ENCODE results near the gene CHID1.

The CHID1 gene

DNA sequence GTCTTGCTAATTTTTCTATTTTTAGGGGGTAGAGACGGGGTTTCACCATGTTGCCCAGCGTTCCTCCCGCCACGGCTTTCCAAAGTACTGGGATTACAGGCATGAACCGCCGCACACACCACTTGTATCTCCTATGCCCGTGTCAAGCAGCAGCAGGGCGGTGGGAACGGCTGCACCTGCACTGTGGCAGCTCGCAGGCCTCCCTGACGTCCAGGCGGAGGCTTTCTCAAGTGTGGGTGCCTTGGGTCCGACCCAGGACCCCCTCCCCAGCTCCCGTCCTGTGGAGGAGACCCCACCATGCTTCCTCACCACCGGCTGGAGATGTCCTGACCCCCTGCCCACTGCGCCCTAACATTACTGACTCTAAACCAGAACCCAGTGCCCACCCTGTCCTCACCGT, 42.2 kb downstream of the CHID1 start:
- TF ChIP-seq ZNF384 (IDR thresholded peaks at IDR 0.05), result no peak
- ChIA-PET POLR2A (no interaction called here), CTCF (interaction anchor here (0.6 kb wide), 1 partner anchor 725 kb away, joined by 3 read pairs; no protein-coding TSS in a partner anchor)
- DNase-seq (ENCODE audit: extremely low spot score), result no peak

DNA sequence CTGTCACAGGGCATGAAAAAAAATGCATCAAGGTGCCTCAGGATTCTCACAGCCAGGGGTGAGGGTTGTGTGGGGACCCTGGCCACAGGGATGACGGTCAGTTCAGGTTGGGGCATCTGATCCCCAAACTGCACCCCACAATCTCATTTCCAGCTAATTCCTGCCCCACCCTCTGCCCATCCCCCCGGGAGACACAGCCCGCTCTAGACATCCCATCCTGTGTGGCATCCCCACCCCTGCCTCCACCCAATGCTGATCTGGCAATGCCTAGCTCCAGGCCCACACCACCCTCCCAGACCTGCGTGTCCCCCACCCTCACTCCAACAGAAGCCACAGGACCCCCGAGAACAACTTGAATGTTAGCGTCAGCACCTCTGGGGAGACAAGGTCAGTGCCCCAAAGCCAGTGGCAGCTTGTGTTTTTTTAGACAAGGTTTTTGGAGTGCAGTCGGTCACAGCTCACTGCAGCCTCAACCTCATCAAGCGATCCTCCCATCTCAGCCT, 42.7 kb downstream of the CHID1 start:
- POLR2A ChIA-PET, result no interaction called here
- no peak for TF ChIP-seq ARNT (IDR thresholded peaks at IDR 0.05)
- TF ChIP-seq TARDBP (IDR thresholded peaks at IDR 0.05), result no peak
- CTCF ChIA-PET, result interaction anchor here (0.6 kb wide), 1 partner anchor 725 kb away, joined by 3 read pairs; no protein-coding TSS in a partner anchor

DNA sequence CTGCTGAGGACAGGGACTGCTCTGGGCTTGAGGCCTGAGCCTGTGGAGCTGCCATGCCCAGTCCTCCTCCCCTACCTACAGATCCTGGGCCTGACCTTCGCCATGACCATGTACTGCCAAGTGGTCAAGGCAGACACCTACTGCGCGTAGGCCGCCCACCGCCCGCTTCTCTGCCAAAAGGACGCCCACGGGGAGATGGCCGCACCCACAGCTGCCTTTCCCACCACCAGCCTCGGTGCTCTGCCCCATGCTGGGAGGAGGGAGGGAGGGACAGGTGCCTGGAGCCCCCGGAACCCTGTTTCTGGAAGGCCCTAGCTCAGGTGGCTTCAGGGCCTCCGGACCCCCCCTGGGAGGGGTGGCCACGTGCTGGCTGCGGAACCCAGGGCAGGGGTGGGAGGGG, 44.1 kb downstream of the CHID1 start:
- TF ChIP-seq ELF4 (IDR thresholded peaks at IDR 0.05) (no peak), CTBP1 (IDR thresholded peaks at IDR 0.05; ENCODE audit: borderline replicate concordance) (no peak), FOXM1 (IDR thresholded peaks at IDR 0.05; ENCODE audit: borderline replicate concordance) (no peak), NFRKB (IDR thresholded peaks at IDR 0.05) (no peak), SUZ12 (IDR thresholded peaks at IDR 0.05) (no peak), TARDBP (IDR thresholded peaks at IDR 0.05) (no peak), ZNF384 (IDR thresholded peaks at IDR 0.05) (no peak), BHLHE40 (IDR thresholded peaks at IDR 0.05; ENCODE audit: borderline replicate concordance) (no peak), HDGF (IDR thresholded peaks at IDR 0.05; ENCODE audit: borderline replicate concordance) (no peak)
- TF ChIP-seq, protein P1, sequence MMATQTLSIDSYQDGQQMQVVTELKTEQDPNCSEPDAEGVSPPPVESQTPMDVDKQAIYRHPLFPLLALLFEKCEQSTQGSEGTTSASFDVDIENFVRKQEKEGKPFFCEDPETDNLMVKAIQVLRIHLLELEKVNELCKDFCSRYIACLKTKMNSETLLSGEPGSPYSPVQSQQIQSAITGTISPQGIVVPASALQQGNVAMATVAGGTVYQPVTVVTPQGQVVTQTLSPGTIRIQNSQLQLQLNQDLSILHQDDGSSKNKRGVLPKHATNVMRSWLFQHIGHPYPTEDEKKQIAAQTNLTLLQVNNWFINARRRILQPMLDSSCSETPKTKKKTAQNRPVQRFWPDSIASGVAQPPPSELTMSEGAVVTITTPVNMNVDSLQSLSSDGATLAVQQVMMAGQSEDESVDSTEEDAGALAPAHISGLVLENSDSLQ (IDR thresholded peaks at IDR 0.05), result no peak
- POLR2A ChIA-PET, result no interaction called here
- CTCF ChIA-PET, result no interaction called here
- no peak for DNase-seq (ENCODE audit: extremely low spot score)

More for the DNA sequence above, 42.7 kb downstream of the CHID1 start:
- no peak for DNase-seq (ENCODE audit: extremely low spot score)

DNA sequence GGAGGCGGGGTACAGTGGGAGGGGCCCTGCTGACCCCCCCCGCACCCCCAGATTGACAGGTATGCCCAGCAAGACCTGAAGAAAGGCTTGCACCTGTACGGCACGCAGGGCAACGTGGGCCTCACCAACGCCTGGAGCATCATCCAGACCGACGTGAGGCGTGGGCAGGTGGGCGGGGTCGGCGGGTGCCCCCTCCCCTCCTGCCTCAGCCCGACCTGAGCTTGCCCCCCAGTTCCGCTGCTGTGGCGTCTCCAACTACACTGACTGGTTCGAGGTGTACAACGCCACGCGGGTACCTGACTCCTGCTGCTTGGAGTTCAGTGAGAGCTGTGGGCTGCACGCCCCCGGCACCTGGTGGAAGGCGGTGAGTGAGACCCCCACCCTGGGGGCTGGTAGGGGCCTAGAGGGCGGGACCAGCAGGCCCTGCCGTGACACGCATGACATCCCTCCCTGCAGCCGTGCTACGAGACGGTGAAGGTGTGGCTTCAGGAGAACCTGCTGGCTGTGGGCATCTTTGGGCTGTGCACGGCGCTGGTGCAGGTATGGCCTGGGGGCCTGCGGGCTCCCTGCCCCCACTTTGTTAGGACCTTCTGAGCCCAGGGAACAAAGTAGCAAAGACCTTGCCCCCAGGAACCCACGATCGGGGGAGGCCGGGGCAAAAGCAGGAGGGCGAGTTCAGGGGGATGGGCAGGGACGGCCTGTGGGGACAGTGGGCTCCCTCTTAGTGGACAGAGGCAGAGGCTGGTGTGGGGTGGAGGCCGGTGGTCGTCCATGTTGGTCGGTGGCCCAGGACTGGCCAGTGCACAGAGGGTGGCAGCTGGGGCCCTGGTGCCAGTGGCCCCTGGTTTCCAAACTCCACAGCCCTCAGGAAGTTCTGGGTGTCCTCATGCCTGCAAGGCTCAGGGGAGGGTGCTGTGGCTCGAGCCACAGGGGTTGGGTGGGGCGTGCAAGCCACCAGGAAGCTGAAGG, 44.9 kb downstream of the CHID1 start:
- ChIA-PET POLR2A (interaction anchor here (1.1 kb wide), 1 partner anchor 624 kb away, joined by 4 read pairs; no protein-coding TSS in a partner anchor), CTCF (no interaction called here)
- DNase-seq (ENCODE audit: extremely low spot score), result no peak
- TF ChIP-seq FOXM1 (IDR thresholded peaks at IDR 0.05; ENCODE audit: borderline replicate concordance) (no peak), ZNF384 (IDR thresholded peaks at IDR 0.05) (no peak), NFRKB (IDR thresholded peaks at IDR 0.05) (no peak), FOXA1 (IDR thresholded peaks at IDR 0.05) (no peak), ARNT (IDR thresholded peaks at IDR 0.05) (no peak), FOXK2 (IDR thresholded peaks at IDR 0.05) (no peak), SP1 (IDR thresholded peaks at IDR 0.05) (no peak), BHLHE40 (IDR thresholded peaks at IDR 0.05; ENCODE audit: borderline replicate concordance) (no peak), L3MBTL2 (conservative IDR thresholded peaks at IDR 0.05) (no peak), HDGF (IDR thresholded peaks at IDR 0.05; ENCODE audit: borderline replicate concordance) (no peak), ELF4 (IDR thresholded peaks at IDR 0.05) (no peak), CTBP1 (IDR thresholded peaks at IDR 0.05; ENCODE audit: borderline replicate concordance) (no peak), SUZ12 (IDR thresholded peaks at IDR 0.05) (no peak)

DNA sequence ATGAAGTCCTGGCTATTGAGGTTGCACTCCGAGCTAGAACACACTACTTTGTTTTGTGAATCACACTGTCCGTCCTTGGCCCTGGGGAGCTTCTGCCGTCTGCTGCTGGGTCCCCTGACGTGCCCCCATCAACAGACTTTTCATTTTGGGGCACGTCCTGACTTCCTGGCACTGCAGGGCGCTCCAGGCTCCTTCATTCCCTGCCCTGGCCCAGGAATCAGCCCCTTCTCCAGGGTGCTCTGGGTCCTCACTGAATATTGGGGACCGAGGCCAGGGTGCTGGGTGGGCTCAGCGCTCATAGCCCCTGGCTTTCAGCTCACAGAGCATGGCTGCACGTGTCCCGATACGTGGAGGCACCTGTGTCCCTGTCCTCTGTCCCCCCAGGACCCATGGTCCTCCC, 45.7 kb downstream of the CHID1 start:
- TF ChIP-seq FOXA1 (IDR thresholded peaks at IDR 0.05), result no peak
- no peak for TF ChIP-seq SP1 (IDR thresholded peaks at IDR 0.05)
- no peak for TF ChIP-seq CTBP1 (IDR thresholded peaks at IDR 0.05; ENCODE audit: borderline replicate concordance)
- TF ChIP-seq L3MBTL2 (conservative IDR thresholded peaks at IDR 0.05), result no peak
- no peak for TF ChIP-seq LEF1 (IDR thresholded peaks at IDR 0.05; ENCODE audit: borderline replicate concordance)
- no peak for TF ChIP-seq SUZ12 (IDR thresholded peaks at IDR 0.05)
- TF ChIP-seq, protein P1 (IDR thresholded peaks at IDR 0.05), result no peak
- no peak for TF ChIP-seq HDGF (IDR thresholded peaks at IDR 0.05; ENCODE audit: borderline replicate concordance)
- no peak for TF ChIP-seq TARDBP (IDR thresholded peaks at IDR 0.05)
- no peak for TF ChIP-seq ELF4 (IDR thresholded peaks at IDR 0.05)
- TF ChIP-seq NFRKB (IDR thresholded peaks at IDR 0.05), result no peak
- TF ChIP-seq ZNF384 (IDR thresholded peaks at IDR 0.05), result no peak
- TF ChIP-seq BHLHE40 (IDR thresholded peaks at IDR 0.05; ENCODE audit: borderline replicate concordance), result no peak
- no peak for TF ChIP-seq FOXM1 (IDR thresholded peaks at IDR 0.05; ENCODE audit: borderline replicate concordance)
- TF ChIP-seq ARNT (IDR thresholded peaks at IDR 0.05), result no peak
- TF ChIP-seq FOXK2 (IDR thresholded peaks at IDR 0.05), result no peak
- ChIA-PET CTCF (no interaction called here), POLR2A (interaction anchor here (1.1 kb wide), 1 partner anchor 624 kb away, joined by 4 read pairs; no protein-coding TSS in a partner anchor)
- DNase-seq (ENCODE audit: extremely low spot score), result no peak

DNA sequence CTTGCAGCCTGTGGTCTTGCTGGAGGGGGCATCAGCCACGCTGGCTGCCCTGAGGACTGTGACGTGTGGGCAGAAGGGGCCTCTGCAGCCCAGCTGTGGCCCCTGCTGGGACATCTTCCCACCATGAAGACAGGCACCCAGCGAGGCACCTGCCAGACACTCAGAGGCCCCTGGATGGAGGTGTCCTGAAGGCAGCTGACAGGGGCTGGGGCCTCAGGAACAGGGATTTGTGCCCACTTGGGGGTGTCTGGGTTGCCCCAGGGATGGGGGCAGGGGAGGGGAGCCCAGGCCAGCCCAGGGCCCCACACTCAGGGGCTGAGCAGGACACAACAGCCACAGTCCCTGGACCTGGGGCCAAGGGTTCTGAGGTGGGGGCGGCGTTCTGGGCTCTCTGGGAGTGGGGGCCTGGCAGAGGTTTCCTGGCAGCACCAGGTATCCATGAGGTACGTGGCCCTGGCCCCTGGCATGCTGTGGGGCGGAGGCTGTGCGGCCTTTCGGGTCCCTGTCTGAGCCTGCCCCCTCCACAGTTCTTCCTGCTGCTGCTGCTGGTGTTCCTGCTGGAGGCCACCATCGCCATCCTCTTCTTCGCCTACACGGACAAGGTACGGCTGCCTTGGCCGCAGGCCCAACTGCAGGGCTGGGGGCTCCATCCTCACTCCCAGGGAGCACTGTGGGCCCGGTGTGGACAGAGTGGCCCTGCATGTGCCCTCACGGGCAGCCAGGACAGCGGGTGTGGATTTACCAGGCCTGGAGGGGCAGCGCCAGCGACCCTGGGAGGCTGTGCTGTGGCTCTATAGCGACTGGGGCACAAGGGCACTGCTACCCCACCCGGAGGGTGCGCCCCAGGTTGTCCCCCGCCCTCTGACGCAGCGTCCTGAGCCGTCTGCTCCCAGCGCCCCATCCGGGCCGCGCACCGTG, 46.4 kb downstream of the CHID1 start:
- DNase-seq (ENCODE audit: extremely low spot score), result no peak
- TF ChIP-seq SUZ12 (IDR thresholded peaks at IDR 0.05), result no peak
- TF ChIP-seq BHLHE40 (IDR thresholded peaks at IDR 0.05; ENCODE audit: borderline replicate concordance), result no peak
- TF ChIP-seq, protein P1 (IDR thresholded peaks at IDR 0.05), result no peak
- no peak for TF ChIP-seq FOXK2 (IDR thresholded peaks at IDR 0.05)
- TF ChIP-seq HDGF (IDR thresholded peaks at IDR 0.05; ENCODE audit: borderline replicate concordance), result no peak
- TF ChIP-seq NFRKB (IDR thresholded peaks at IDR 0.05), result no peak
- no peak for TF ChIP-seq LEF1 (IDR thresholded peaks at IDR 0.05; ENCODE audit: borderline replicate concordance)
- TF ChIP-seq FOXM1 (IDR thresholded peaks at IDR 0.05; ENCODE audit: borderline replicate concordance), result no peak
- TF ChIP-seq CTBP1 (IDR thresholded peaks at IDR 0.05; ENCODE audit: borderline replicate concordance), result no peak
- no peak for TF ChIP-seq ARNT (IDR thresholded peaks at IDR 0.05)
- TF ChIP-seq TARDBP (IDR thresholded peaks at IDR 0.05), result no peak
- ChIA-PET POLR2A (no interaction called here), CTCF (no interaction called here)

All from HEK293T (cell line).